Measurements from ENCODE around the gene PCBP3. TPM values are rescaled to one million over a fixed set of nuclear protein-coding genes. Genes with fewer than 3 reads are reported as not detected.

Gene PCBP3
- total and polyA plus RNA-seq, 10 of the 15 experiments (the other 5 are each of a cell fraction or from before 2014, with no cell fraction given) = 0.09 to 1.3 (median 0.46) TPM; not detected in 3

DNA sequence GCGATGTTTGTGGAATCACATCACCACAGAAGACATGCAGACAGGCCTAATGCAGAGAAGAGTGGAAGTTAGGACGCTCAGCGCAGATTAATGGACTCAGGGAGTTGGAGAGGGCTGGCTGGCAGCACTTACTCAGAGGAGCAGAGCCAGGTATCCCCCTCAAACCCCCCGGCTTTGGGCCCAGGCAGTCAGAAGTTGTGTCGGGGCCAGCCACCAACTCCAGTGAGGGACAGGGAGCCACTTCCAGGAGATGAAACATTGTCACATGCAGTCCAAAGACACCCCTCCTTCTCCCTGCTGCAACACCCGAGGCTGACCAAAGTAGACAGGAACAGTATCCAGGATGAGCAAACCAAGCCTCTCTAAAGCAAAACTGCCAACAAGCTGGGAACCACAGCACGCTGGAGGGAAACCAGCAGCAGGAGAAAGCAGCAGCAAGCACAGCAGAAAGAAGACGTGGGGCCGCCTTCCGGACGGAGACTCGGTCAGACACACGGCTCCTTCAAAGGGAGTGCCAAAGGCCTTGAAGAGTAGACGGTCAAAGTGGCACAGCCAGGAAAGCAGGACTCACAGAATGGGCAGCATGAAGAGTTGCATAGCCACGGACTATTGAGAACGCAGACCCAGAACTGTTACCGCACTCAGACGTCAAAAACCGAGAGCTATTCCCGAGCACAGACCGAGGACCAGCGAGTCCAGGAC lies 149.3 kb downstream of the PCBP3 start:
- no peak overlapping the region for H2AFZ ChIP-seq (ENCODE audit: control insufficient read depth, low read depth, low read length)

More for the DNA sequence above, 149.3 kb downstream of the PCBP3 start:
- Histone ChIP-seq H3K4me3 (no peak overlapping the region), H3K27ac (ENCODE audit: control insufficient read depth, insufficient read depth) (no peak overlapping the region), H3K9me3 (replicated peaks; ENCODE audit: control insufficient read depth, insufficient read depth, low read length) (no peaks in the 10 kb centered on the region), H4K20me1 (ENCODE audit: control insufficient read depth, insufficient read depth) (no peaks in the 10 kb centered on the region), H3K79me2 (ENCODE audit: control insufficient read depth, insufficient read depth, low read length) (no peaks in the 10 kb centered on the region), H3K4me1 (ENCODE audit: control insufficient read depth, insufficient read depth, low read length) (no peaks in the 10 kb centered on the region), H3K27me3 (replicated peaks in 1 of 2; ENCODE audit: control insufficient read depth in 2 of 2, insufficient read depth in 2 of 2, low read length in 1 of 2) (no peaks in the 10 kb centered on the region), H3K9ac (ENCODE audit: control insufficient read depth, insufficient read depth, low read length) (no peak overlapping the region), H3K36me3 (ENCODE audit: control insufficient read depth in 2 of 2, insufficient read depth in 2 of 2, low read length in 1 of 2) (no peaks in the 10 kb centered on the region), H3K4me2 (ENCODE audit: control insufficient read depth, insufficient read depth) (no peak overlapping the region)
- RAD21 ChIA-PET (ENCODE audit: unreplicated experiment) = no interaction called here
- WGBS (ENCODE audit: insufficient coverage, insufficient replicate concordance, low lambda C conversion rate, missing lambda C conversion rate) = 73% methylated on average over 22 of the region's 22 CpGs
- ATAC-seq (no peak), FAIRE-seq (no peak), DNase-seq (ENCODE audit: low read depth, low spot score) (no peak)
- TF ChIP-seq SPI1 (IDR thresholded peaks at IDR 0.05; ENCODE audit: borderline replicate concordance, insufficient read depth, low read depth, low read length) = no peak
- TF ChIP-seq NFYA (IDR thresholded peaks at IDR 0.05; ENCODE audit: borderline replicate concordance, low read depth, low read length) = no peak
- TF ChIP-seq BACH1 (IDR thresholded peaks at IDR 0.05; ENCODE audit: borderline replicate concordance) = no peak
- TF ChIP-seq ATF7 (IDR thresholded peaks at IDR 0.05; ENCODE audit: low read depth) = no peak
- no peak for TF ChIP-seq GATAD2B (conservative IDR thresholded peaks at IDR 0.05; ENCODE audit: low read depth)
- TF ChIP-seq, protein P1, sequence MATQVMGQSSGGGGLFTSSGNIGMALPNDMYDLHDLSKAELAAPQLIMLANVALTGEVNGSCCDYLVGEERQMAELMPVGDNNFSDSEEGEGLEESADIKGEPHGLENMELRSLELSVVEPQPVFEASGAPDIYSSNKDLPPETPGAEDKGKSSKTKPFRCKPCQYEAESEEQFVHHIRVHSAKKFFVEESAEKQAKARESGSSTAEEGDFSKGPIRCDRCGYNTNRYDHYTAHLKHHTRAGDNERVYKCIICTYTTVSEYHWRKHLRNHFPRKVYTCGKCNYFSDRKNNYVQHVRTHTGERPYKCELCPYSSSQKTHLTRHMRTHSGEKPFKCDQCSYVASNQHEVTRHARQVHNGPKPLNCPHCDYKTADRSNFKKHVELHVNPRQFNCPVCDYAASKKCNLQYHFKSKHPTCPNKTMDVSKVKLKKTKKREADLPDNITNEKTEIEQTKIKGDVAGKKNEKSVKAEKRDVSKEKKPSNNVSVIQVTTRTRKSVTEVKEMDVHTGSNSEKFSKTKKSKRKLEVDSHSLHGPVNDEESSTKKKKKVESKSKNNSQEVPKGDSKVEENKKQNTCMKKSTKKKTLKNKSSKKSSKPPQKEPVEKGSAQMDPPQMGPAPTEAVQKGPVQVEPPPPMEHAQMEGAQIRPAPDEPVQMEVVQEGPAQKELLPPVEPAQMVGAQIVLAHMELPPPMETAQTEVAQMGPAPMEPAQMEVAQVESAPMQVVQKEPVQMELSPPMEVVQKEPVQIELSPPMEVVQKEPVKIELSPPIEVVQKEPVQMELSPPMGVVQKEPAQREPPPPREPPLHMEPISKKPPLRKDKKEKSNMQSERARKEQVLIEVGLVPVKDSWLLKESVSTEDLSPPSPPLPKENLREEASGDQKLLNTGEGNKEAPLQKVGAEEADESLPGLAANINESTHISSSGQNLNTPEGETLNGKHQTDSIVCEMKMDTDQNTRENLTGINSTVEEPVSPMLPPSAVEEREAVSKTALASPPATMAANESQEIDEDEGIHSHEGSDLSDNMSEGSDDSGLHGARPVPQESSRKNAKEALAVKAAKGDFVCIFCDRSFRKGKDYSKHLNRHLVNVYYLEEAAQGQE (IDR thresholded peaks at IDR 0.05; ENCODE audit: low read depth, low read length) = no peak
- TF ChIP-seq TARDBP (IDR thresholded peaks at IDR 0.05; ENCODE audit: borderline replicate concordance) = no peak
- TF ChIP-seq TAF1 (IDR thresholded peaks at IDR 0.05; ENCODE audit: borderline replicate concordance, low read depth, low read length) = no peak
- no peak for TF ChIP-seq SREBF2 (IDR thresholded peaks at IDR 0.05; ENCODE audit: low read length)
- TF ChIP-seq KLF5 (IDR thresholded peaks at IDR 0.05; ENCODE audit: partially characterized antibody) = no peak
- TF ChIP-seq, protein P2, sequence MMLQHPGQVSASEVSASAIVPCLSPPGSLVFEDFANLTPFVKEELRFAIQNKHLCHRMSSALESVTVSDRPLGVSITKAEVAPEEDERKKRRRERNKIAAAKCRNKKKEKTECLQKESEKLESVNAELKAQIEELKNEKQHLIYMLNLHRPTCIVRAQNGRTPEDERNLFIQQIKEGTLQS (IDR thresholded peaks at IDR 0.05; ENCODE audit: borderline replicate concordance, extremely low read depth, low read depth, low read length) = no peak
- TF ChIP-seq POLR2AphosphoS5 (IDR thresholded peaks at IDR 0.05; ENCODE audit: low read length) = no peak
- BruUV-seq (replicated peaks) = no TSS peak
- CTCF ChIA-PET = interaction anchor here (0.6 to 1.0 kb wide), 2 partner anchors 53 to 147 kb away, joined by 3 read pairs; no protein-coding TSS in a partner anchor
- POLR2A ChIA-PET = no interaction called here
- SMC1A ChIA-PET (ENCODE audit: uncharacterized antibody, unreplicated experiment) = no interaction called here
- intact Hi-C loops (cut with micrococcal nuclease; ENCODE audit: unreplicated experiment) = no loop called here
- in situ Hi-C loops (cut with MboI) = no loop called here

Measured in GM12878 (cell line).